ENCODE results near the gene SCYL3. TPM values are rescaled to one million over a fixed set of nuclear protein-coding genes. Genes with fewer than 3 reads are reported as not detected.

SCYL3 gene
- total and polyA plus RNA-seq, 2 of the 13 experiments (the other 11 are each of a cell fraction or from before 2014, with no cell fraction given) = 3.3 to 4.9 TPM

- no peak overlapping the region for H3K4me2 ChIP-seq (ENCODE audit: low read depth, low read length)
- H2AFZ ChIP-seq (ENCODE audit: low read length) = no peak overlapping the region
- 0 out of 2 replicates have a peak, but pooled peaks cover 4% of the 10 kb centered on the region for H3K4me1 ChIP-seq (ENCODE audit: insufficient read depth, low read length)
- no peaks in the 10 kb centered on the region for H4K20me1 ChIP-seq (ENCODE audit: insufficient read depth, low read length)
- BruUV-seq (replicated peaks) = no TSS peak
- CTCF ChIA-PET (ENCODE audit: low intra/inter-chr PET ratio, low total read pairs) = no interaction called here
- DNase-seq (ENCODE audit: low spot score) (no peak), ATAC-seq (no peak), FAIRE-seq (no peak)
- peaks cover 1 to 30% of the 10 kb centered on the region in 2 experiments; a peak in 3 of 5 replicates for H3K36me3 ChIP-seq (replicated peaks in 1 of 2; ENCODE audit: control insufficient read depth in 1 of 2, insufficient read depth in 2 of 2, low read length in 2 of 2)
- 100% methylated on average over 1 of the region's 1 CpG for WGBS (ENCODE audit: low lambda C conversion rate)
- POLR2A ChIA-PET = no interaction called here
- no peaks in the 10 kb centered on the region for H3K27me3 ChIP-seq (ENCODE audit: control insufficient read depth in 1 of 2, insufficient read depth in 2 of 2, low read length in 2 of 2)
- no peak overlapping the region for H3K9ac ChIP-seq (ENCODE audit: insufficient read depth, low read depth, low read length)
- intact Hi-C loops (cut with micrococcal nuclease; ENCODE audit: unreplicated experiment) (no loop called here), in situ Hi-C loops (cut with HindIII; ENCODE audit: extremely low pct_ligation_motif_present, low pct_unique_long_range_greater_than_20kb) (no loop called here)
- no peak overlapping the region for H3K4me3 ChIP-seq (replicated peaks in 1 of 3; ENCODE audit: insufficient read depth in 1 of 3, low read depth in 2 of 3, low read length in 3 of 3)
- no peaks in the 10 kb centered on the region for H3K79me2 ChIP-seq (ENCODE audit: insufficient read depth, low read length)
- no peak overlapping the region for H3K27ac ChIP-seq (ENCODE audit: extremely low read length, insufficient read depth, low read length)
- H3K9me3 ChIP-seq (ENCODE audit: low read length) = no peaks in the 10 kb centered on the region
- no peak for TF ChIP-seq CEBPB (IDR thresholded peaks at IDR 0.05; ENCODE audit: borderline replicate concordance, low read depth, low read length)
- TF ChIP-seq RBM22 (optimal IDR thresholded peaks at IDR 0.05; ENCODE audit: low read length) = no peak
- TF ChIP-seq SMAD3 (CRISPR knock-in tag; IDR thresholded peaks at IDR 0.05) = no peak
- TF ChIP-seq KMT2B (CRISPR knock-in tag; IDR thresholded peaks at IDR 0.05) = no peak
- no peak for TF ChIP-seq ZNF138 (CRISPR knock-in tag; IDR thresholded peaks at IDR 0.05; ENCODE audit: low read depth)
- no peak for TF ChIP-seq RARA (CRISPR knock-in tag; IDR thresholded peaks at IDR 0.05)
- TF ChIP-seq HMGXB3 (CRISPR knock-in tag; IDR thresholded peaks at IDR 0.05; ENCODE audit: borderline replicate concordance) = no peak
- no peak for TF ChIP-seq KDM5B (CRISPR knock-in tag; IDR thresholded peaks at IDR 0.05; ENCODE audit: borderline replicate concordance)
- TF ChIP-seq TFAP4 (IDR thresholded peaks at IDR 0.05; ENCODE audit: borderline replicate concordance, low read depth) = no peak
Observed at GRCh38 chr1:169844941-169845608, 48.6 kb downstream of the SCYL3 start.

Data from HepG2 (cell line).